Heart right ventricle (tissue), 16 donors: ENCODE measurements around the gene KDM3A. TPM values are rescaled to one million over a fixed set of nuclear protein-coding genes. Genes with fewer than 3 reads are reported as not detected.

Source experiments
- ATAC-seq, 8 donors: fragments of 200-7000 bp; cut with Tn5 transposase; one replicate each; pipeline ENCODE4 v1.9.1; 2020; ENCODE audit warnings: mild to moderate bottlenecking in 8 of 8, moderate library complexity in 8 of 8, moderate number of reproducible peaks in 1 of 8
- DNase-seq, 2 donors: peaks; one replicate each; pipeline ENCODE4 v3.0.0-alpha.2; 2020
- H3K27ac ChIP-seq, 10 donors: fragments of 200-600 bp; sonication (generic) in 2 of 10; one replicate each; pipeline versions ENCODE4 v1.5.0 to v1.8.0; 2020 to 2022; ENCODE audit warnings: mild to moderate bottlenecking in 3 of 10
- H3K27me3 ChIP-seq, 7 donors: fragments of 200-600 bp; one replicate each; pipeline ENCODE4 v1.8.0; 2021 to 2022; ENCODE audit warnings: mild to moderate bottlenecking in 2 of 7
- H3K36me3 ChIP-seq, 9 donors: fragments of 200-600 bp; sonication (generic) in 1 of 9; one replicate each; pipeline versions ENCODE4 v1.5.0 to v1.8.0; 2020 to 2022; ENCODE audit warnings: mild to moderate bottlenecking in 2 of 9
- H3K4me1 ChIP-seq, 9 donors: fragments of 200-600 bp; sonication (generic) in 1 of 9; one replicate each; pipeline versions ENCODE4 v1.5.0 to v1.8.0; 2020 to 2022; ENCODE audit warnings: mild to moderate bottlenecking in 4 of 9
- H3K4me3 ChIP-seq, 10 donors: fragments of 200-600 bp; sonication (generic) in 2 of 10; one replicate each; pipeline versions ENCODE4 v1.5.0 to v1.8.0; 2020 to 2022; ENCODE audit warnings: mild to moderate bottlenecking in 7 of 10, moderate library complexity in 2 of 10
- H3K9me3 ChIP-seq, 11 donors: fragments of 200-600 bp in 10 of 11; sonication (generic) in 2 of 11; one replicate each; pipeline versions ENCODE4 v1.5.0 to v1.8.0; 2013 to 2022; ENCODE audit warnings: mild to moderate bottlenecking in 2 of 11, control low read depth in 1 of 11, moderate library complexity in 1 of 11
- WGBS, 2 donors: extraction: QIAGEN DNeasy Blood & Tissue Kit; methylation state at CpG; one replicate each; pipeline ENCODE4 v1.1.7; 2013; ENCODE audit warnings: inconsistent platforms in 1 of 2; 5-methylcytosine and 5-hydroxymethylcytosine counted together
- intact Hi-C, 10 donors: fragments of 100-400 bp; cut with DNase I; formaldehyde crosslinking; loops; one replicate each; pipeline versions ENCODE4 v1.11.1 to v1.14.2; 2022
- polyA plus RNA-seq, 2 donors: library from polyadenylated mRNA; stranded (reverse); fragments of 200-250 nt; gene quantifications; one replicate each; pipeline ENCODE4 v1.2.3, GENCODE V29; 2013
- total RNA-seq, 10 donors: library from RNA; stranded (reverse); fragmentation: NEBNext Ultra II Directional in 3 of 10; extraction: Animal tissue kit (Norgen Biotek cat#: 25700) in 3 of 10; gene quantifications; one replicate each; pipeline versions ENCODE4 v1.2.1 to v1.2.4, GENCODE V29; 2021 to 2023
- TF ChIP-seq, protein P1 (sequence below), 9 donors: fragments of 200-600 bp; sonication (generic) in 2 of 9; IDR thresholded peaks; one replicate each; pipeline versions ENCODE4 v1.5.0 to v1.8.0; 2021 to 2022; ENCODE audit warnings: antibody characterized with exemption in 9 of 9, mild to moderate bottlenecking in 5 of 9, moderate library complexity in 1 of 9
- donor health status: Arrhythmogenic right ventricular cardiomyopathy.
- donor health status: ischemic (EF 13 %, LVEDD 7.1; RV severe dilation, severe dysfunction).
- donor health status: healthy with polysubstance abuse.
- donor health status: DM: no; HTN: yes; CAD: no.
- donor health status: DM: no; HTN: no; CAD: no.
- donor health status: ischemic (EF 25% LVEDD 6.9; RV normal size, moderate dysfunction).
- donor health status: ischemic (EF 25% LVEDD 5.7; RV mildly dilated, moderate dysfunction).
- donor health status: healthy.
- donor health status: DM: yes; HTN: yes; CAD: no.
- donor health status: Ischemic cardiomyopathy.
- donor health status: ischemic (EF 35%, LVEDD 5.7; RV mildly dilated, moderate dysfunction).
- donor health status: nonischemic (EF 11% LVEDD 7.7; RV severe dilation, severe dysfunction).
- donor health status: DM: yes; HTN: yes; CAD: no.
- donor health status: PGD.
- donor health status: ischemic (EF 29% LVEDD 5.4; RV normal size, mild dysfunction).
- donor health status: nonischemic (EF 23%, LVEDD 6.1; RV moderate dilation, normal function).

KDM3A gene
- total and polyA plus RNA-seq, 12 donors: 17.1 to 53.7 (median 33.1) TPM

DNA sequence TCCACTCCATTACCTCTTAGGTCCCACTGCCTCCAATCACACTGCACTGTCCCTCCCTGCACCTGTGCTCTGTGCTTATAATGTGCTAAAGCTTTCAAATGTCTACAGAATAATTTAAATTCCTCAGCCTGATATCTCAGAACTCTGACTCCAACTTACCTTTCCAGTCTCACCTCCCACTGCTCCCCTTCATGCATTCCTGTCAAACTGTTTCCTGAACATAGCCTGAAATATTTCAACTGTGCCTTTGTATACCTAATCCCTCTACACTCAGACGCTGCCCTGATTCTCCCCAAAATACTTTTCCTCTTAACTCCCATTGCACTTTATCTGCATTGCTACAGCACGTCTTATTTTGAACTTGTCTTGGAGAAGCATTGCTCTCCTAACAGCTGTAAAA lies 81.5 kb downstream of the KDM3A start:
- no peak for DNase-seq
- Histone ChIP-seq H3K9me3 (peaks cover 0 to 21% (median 0%) of the 10 kb centered on the region in 11 donors), H3K4me3 (no peak overlapping the region), H3K4me1 (peaks cover 0 to 4% (median 0%) of the 10 kb centered on the region in 9 donors), H3K27me3 (no peaks in the 10 kb centered on the region), H3K27ac (no peak overlapping the region), H3K36me3 (peaks cover 0 to 55% (median 3%) of the 10 kb centered on the region in 9 donors)
- 76 to 90% methylated on average over 2 of the region's 2 CpGs for WGBS, 2 donors
- no peak for ATAC-seq
- TF ChIP-seq, protein P1, sequence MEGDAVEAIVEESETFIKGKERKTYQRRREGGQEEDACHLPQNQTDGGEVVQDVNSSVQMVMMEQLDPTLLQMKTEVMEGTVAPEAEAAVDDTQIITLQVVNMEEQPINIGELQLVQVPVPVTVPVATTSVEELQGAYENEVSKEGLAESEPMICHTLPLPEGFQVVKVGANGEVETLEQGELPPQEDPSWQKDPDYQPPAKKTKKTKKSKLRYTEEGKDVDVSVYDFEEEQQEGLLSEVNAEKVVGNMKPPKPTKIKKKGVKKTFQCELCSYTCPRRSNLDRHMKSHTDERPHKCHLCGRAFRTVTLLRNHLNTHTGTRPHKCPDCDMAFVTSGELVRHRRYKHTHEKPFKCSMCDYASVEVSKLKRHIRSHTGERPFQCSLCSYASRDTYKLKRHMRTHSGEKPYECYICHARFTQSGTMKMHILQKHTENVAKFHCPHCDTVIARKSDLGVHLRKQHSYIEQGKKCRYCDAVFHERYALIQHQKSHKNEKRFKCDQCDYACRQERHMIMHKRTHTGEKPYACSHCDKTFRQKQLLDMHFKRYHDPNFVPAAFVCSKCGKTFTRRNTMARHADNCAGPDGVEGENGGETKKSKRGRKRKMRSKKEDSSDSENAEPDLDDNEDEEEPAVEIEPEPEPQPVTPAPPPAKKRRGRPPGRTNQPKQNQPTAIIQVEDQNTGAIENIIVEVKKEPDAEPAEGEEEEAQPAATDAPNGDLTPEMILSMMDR (IDR thresholded peaks at IDR 0.05): no peak
- intact Hi-C loops: no loop called here

DNA sequence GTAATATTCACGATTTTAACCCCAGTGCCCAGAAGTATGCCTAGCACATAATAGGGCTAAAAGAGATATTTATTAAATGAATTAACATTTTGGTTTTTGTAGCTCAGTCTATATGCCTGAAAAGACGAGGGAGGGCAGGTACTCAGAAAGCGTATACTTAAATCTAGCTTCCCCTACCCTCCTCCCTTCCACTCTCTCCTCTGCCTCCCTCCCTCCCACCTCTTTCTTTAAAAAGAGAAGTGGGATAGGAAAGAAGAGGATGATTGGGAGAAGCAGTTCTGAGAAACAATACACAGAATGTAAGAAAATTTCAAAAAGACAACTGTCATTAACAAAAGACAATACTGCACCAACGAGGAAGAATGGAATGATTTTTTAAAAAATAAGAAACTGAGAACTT lies 82.3 kb downstream of the KDM3A start:
- TF ChIP-seq, protein P1 (IDR thresholded peaks at IDR 0.05): no peak
- Histone ChIP-seq H3K9me3 (peaks cover 0 to 21% (median 0%) of the 10 kb centered on the region in 11 donors), H3K36me3 (peaks cover 0 to 62% (median 3%) of the 10 kb centered on the region in 9 donors), H3K27ac (no peak overlapping the region), H3K4me1 (peaks cover 0 to 4% (median 0%) of the 10 kb centered on the region in 9 donors), H3K4me3 (no peak overlapping the region), H3K27me3 (no peaks in the 10 kb centered on the region)
- intact Hi-C loops: no loop called here
- no peak for DNase-seq
- ATAC-seq: no peak
- WGBS, 2 donors: 95 to 98% methylated on average over 4 of the region's 4 CpGs

DNA sequence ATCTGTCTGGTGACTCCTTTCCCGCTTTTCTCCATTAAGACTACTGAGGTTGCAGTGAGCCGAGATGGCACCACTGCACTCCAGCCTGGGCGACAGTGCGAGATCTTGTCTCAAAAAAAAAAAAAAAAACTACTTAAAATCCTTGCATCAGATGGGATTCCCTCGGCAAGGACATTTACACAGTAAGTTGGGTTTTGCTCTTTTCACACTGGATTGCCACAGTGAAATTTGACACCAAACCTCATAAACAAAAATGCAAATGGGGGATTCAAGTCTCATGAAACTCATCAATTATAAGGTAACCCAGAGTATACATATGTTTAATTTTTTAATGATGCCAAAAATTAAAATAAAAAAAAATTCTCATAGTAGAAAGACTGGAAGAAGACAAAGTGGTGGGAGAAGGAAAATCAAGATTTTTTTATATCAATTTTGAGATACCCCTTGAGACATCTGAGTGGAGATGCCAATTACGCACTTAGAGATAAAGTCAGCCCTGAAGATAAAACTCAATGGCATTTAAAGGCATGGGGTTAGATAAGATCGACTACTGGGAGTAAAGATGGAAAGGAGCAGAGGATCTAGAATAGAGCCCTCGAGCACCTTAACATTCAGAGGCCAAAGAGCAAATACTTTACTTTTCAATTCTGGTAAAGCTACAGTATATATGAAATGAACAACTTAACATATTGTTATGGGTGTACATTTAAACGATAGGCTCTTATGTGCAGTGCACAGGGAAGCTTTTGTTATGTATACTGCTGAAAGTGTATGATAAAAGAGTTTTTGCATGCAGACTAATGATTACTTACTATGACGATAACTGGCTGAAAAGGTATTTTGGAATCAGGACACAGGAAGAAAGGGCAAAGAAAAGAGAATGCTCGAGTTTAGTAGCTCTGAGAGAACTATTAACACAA lies 84.5 kb downstream of the KDM3A start:
- intact Hi-C loops: no loop called here
- DNase-seq (no peak), ATAC-seq (no peak)
- no peaks in the 10 kb centered on the region for H3K27me3 ChIP-seq
- H3K9me3 ChIP-seq: peaks cover 0 to 11% (median 0%) of the 10 kb centered on the region in 11 donors
- H3K27ac ChIP-seq: no peak overlapping the region
- no peak overlapping the region for H3K4me3 ChIP-seq
- WGBS, 2 donors: 80% methylated on average over 11 of the region's 11 CpGs
- TF ChIP-seq, protein P1 (IDR thresholded peaks at IDR 0.05): no peak
- no peaks in the 10 kb centered on the region for H3K4me1 ChIP-seq
- H3K36me3 ChIP-seq: peaks cover 0 to 61% (median 10%) of the 10 kb centered on the region in 9 donors

DNA sequence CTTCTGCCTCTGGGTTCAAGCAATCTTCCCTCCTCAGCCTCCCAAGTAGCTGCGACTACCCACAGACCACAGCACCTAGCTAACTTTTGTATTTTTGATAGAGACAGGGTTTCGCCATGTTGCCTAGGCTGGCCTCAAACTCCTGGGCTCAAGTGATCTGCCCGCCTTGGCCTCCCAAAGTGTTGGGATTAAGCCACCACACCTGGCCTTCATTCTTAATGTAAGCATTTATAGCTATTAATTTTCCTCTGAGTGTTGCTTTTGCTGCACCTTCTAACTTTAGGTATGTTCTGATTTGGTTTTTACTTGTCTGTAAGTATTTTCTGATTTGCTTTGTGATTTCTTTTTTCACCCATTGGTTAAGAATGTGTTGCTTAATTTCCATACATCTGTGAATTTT lies 92.4 kb downstream of the KDM3A start:
- intact Hi-C loops: no loop called here
- Histone ChIP-seq H3K9me3 (peaks cover 0 to 20% (median 4%) of the 10 kb centered on the region in 11 donors), H3K4me1 (no peaks in the 10 kb centered on the region), H3K36me3 (peaks cover 0 to 12% (median 6%) of the 10 kb centered on the region in 9 donors), H3K4me3 (no peak overlapping the region), H3K27me3 (no peaks in the 10 kb centered on the region), H3K27ac (no peak overlapping the region)
- TF ChIP-seq, protein P1 (IDR thresholded peaks at IDR 0.05): no peak
- DNase-seq (no peak), ATAC-seq (no peak)
- WGBS, 2 donors: 96 to 98% methylated on average over 3 of the region's 3 CpGs
